ENCODE measurements around the gene CCDC178.
"Not testable (repeated sequence)": the region's sequence is repeated elsewhere in the genome, so short reads cannot be mapped to it uniquely, and the experiment has no call there.

The CCDC178 gene

GRCh38 chr18:33424266-33424946 is 16.1 kb downstream of the CCDC178 start:
- H3K4me3 ChIP-seq (ENCODE audit: low read depth, low read length), result no peak overlapping the region
- TF ChIP-seq CTCF (IDR thresholded peaks at IDR 0.05; ENCODE audit: low read depth, low read length), result no peak

GRCh38 chr18:33421225-33421624 is 19.3 kb downstream of the CCDC178 start:
- TF ChIP-seq CTCF (IDR thresholded peaks at IDR 0.05; ENCODE audit: low read depth, low read length), result no peak
- no peak overlapping the region for H3K4me3 ChIP-seq (ENCODE audit: low read depth, low read length)

- H3K4me3 ChIP-seq (ENCODE audit: low read depth, low read length), result no peak overlapping the region
- TF ChIP-seq CTCF (IDR thresholded peaks at IDR 0.05; ENCODE audit: low read depth, low read length), result no peak
Observed at GRCh38 chr18:33404244-33404873, 36.2 kb downstream of the CCDC178 start.

- not testable (repeated sequence) for H3K4me3 ChIP-seq (ENCODE audit: low read depth, low read length)
Observed at GRCh38 chr18:33398939-33399338, 41.6 kb downstream of the CCDC178 start.

GRCh38 chr18:33375829-33376228 is 64.7 kb downstream of the CCDC178 start:
- no peak overlapping the region for H3K4me3 ChIP-seq (ENCODE audit: low read depth, low read length)
- TF ChIP-seq CTCF (IDR thresholded peaks at IDR 0.05; ENCODE audit: low read depth, low read length), result no peak

GRCh38 chr18:33372442-33372841 is 68.1 kb downstream of the CCDC178 start:
- no peak overlapping the region for H3K4me3 ChIP-seq (ENCODE audit: low read depth, low read length)
- TF ChIP-seq CTCF (IDR thresholded peaks at IDR 0.05; ENCODE audit: low read depth, low read length), result no peak

GRCh38 chr18:33369711-33370449 is 70.6 kb downstream of the CCDC178 start:
- no peak for TF ChIP-seq CTCF (IDR thresholded peaks at IDR 0.05; ENCODE audit: low read depth, low read length)
- H3K4me3 ChIP-seq (ENCODE audit: low read depth, low read length), result no peak overlapping the region

All from WI38 (cell line).